NT2/D1 (cell line): ENCODE data around the gene CYB561D2.

Experiments
- YY1 ChIP-seq: IDR thresholded peaks from 2 replicates; pipeline ENCODE4 v1.6.1; 2011; ENCODE audit not compliant: insufficient read length, insufficient read depth
- ZNF274 ChIP-seq: IDR thresholded peaks from 2 replicates; pipeline ENCODE4 v1.6.1; 2011; ENCODE audit warnings: mild to moderate bottlenecking, low read depth, low read length

DNA sequence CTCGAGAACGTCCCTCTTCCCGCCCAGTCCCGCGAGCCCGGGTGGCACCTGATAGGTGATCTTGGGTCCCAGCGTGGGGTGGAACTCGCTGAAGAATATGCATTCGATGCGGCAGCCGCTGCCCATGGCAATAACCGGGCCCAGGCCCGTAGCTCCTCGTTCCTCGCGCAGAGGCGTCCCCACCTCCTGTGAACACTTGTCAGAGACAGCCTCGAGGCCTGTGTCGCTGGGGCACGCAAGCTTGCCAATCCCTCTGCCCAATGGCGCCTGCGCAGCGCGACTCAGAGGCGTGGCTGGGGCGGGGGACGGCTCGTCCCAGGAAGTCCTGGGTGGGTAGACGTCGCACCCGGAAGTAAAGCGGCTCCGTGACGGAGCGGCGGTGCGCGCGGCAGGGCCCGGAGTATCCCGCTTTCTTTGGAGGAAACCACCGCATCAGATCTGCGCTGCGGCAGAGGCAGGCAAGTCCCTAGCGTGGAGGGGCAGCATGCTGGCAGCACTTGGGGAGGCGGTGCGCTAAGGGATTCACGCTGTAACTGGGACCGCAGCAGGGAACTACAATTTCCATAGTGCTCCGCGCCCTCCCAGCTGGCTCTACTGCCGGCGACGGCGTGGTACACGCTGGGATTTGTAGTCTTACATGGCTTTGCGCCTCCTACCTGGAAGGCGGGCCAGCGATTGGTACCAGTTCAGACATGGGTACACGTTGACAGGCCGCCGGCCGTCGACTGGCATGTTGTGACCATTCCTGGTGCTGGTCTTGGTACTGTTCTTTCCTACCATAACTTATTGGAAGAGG, at the start of gene CYB561D2, which contains the start of gene NPRL2:
- TF ChIP-seq YY1 (no peak), ZNF274 (no peak)
